DOHH2 (cell line): ENCODE measurements around the gene COTL1.

Experiments
- CTCF ChIP-seq: fragments of 200-600 bp; sonication (generic); IDR thresholded peaks from one replicate; pipeline ENCODE4 v1.5.1; 2014; ENCODE audit warnings: antibody characterized with exemption, mild to moderate bottlenecking, low read depth, low read length; ENCODE audit not compliant: poor library complexity, severe bottlenecking
- EZH2phosphoT487 ChIP-seq: fragments of 200-600 bp; sonication (generic); IDR thresholded peaks from 2 replicates; pipeline ENCODE4 v1.6.1; 2017; ENCODE audit warnings: borderline replicate concordance, mild to moderate bottlenecking, antibody characterized with exemption, low read length, moderate library complexity, mixed read lengths

- TF ChIP-seq CTCF (no peak), EZH2phosphoT487 (no peak)
These were observed 25.8 kb upstream of the COTL1 start for GRCh38 chr16:84643674-84644073.
